B cell (primary cell): ENCODE data around the gene REL.

Source experiments
- EZH2 ChIP-seq: IDR thresholded peaks from 2 replicates; pipeline ENCODE4 v1.6.1; 2012; ENCODE audit warnings: borderline replicate concordance, low read depth, mild to moderate bottlenecking, moderate library complexity, low read length; ENCODE audit not compliant: insufficient read depth, poor library complexity, severe bottlenecking
- TF ChIP-seq, protein P1 (sequence below): fragments of 200-600 bp; IDR thresholded peaks from one replicate; pipeline ENCODE4 v1.8.0; 2022; ENCODE audit warnings: antibody characterized with exemption, mild to moderate bottlenecking

- TF ChIP-seq, protein P1, sequence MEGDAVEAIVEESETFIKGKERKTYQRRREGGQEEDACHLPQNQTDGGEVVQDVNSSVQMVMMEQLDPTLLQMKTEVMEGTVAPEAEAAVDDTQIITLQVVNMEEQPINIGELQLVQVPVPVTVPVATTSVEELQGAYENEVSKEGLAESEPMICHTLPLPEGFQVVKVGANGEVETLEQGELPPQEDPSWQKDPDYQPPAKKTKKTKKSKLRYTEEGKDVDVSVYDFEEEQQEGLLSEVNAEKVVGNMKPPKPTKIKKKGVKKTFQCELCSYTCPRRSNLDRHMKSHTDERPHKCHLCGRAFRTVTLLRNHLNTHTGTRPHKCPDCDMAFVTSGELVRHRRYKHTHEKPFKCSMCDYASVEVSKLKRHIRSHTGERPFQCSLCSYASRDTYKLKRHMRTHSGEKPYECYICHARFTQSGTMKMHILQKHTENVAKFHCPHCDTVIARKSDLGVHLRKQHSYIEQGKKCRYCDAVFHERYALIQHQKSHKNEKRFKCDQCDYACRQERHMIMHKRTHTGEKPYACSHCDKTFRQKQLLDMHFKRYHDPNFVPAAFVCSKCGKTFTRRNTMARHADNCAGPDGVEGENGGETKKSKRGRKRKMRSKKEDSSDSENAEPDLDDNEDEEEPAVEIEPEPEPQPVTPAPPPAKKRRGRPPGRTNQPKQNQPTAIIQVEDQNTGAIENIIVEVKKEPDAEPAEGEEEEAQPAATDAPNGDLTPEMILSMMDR, result no peak
- TF ChIP-seq EZH2, result no peak
Observed at GRCh38 chr2:60849187-60849586, 32.2 kb upstream of the REL start.
